Keratinocyte (primary cell): ENCODE measurements around the gene DTNB. TPM values are rescaled to one million over a fixed set of nuclear protein-coding genes. Genes with fewer than 3 reads are reported as not detected.
"Not testable (repeated sequence)": the region's sequence is repeated elsewhere in the genome, so short reads cannot be mapped to it uniquely, and the experiment has no call there.

Experiments
- DNase-seq: peaks from one replicate; pipeline ENCODE4 v3.0.0-alpha.2; 2011; ENCODE audit warnings: low read depth, missing footprints, low spot score
- FAIRE-seq: peaks from 2 replicates; lab custom pipeline; 2011; peaks lifted over from hg19 to GRCh38; lab: Jason Lieb, UNC
- H2AFZ ChIP-seq: 2 replicates; pipeline ENCODE4 v1.6.0; 2012; ENCODE audit warnings: low read length, control low read depth, inconsistent platforms; ENCODE audit not compliant: control insufficient read depth
- H3K27ac ChIP-seq: 2 replicates; pipeline ENCODE4 v1.5.1; 2011; ENCODE audit warnings: low read length; ENCODE audit not compliant: control insufficient read depth, insufficient read depth
- H3K27me3 ChIP-seq: 3 replicates; pipeline ENCODE4 v1.6.0; 2011; ENCODE audit warnings: low read length; ENCODE audit not compliant: control insufficient read depth, insufficient read depth; ENCODE audit errors: extremely low read depth
- H3K36me3 ChIP-seq, 2 experiments: 2 replicates in 1 of 2; 3 replicates in 1 of 2; pipeline ENCODE4 v1.5.1; 2011; ENCODE audit warnings: low read length in 2 of 2, mild to moderate bottlenecking in 1 of 2; ENCODE audit not compliant: control insufficient read depth in 2 of 2, insufficient read depth in 2 of 2; ENCODE audit errors: extremely low read depth in 1 of 2
- H3K4me1 ChIP-seq: 3 replicates; pipeline ENCODE4 v1.5.1; 2011; ENCODE audit warnings: low read length; ENCODE audit not compliant: control insufficient read depth, insufficient read depth; ENCODE audit errors: extremely low read depth
- H3K4me2 ChIP-seq: 3 replicates; pipeline ENCODE4 v1.6.0; 2011; ENCODE audit warnings: low read depth, low read length; ENCODE audit not compliant: control insufficient read depth, insufficient read depth; ENCODE audit errors: extremely low read depth
- H3K4me3 ChIP-seq, 3 experiments: fragments of 200-600 bp in 1 of 3; sonication (generic) in 1 of 3; 2 replicates in 2 of 3; 3 replicates in 1 of 3; pipeline ENCODE4 v1.5.1; 2011 to 2016; ENCODE audit warnings: low read length in 3 of 3, mild to moderate bottlenecking in 3 of 3, control low read depth in 2 of 3, inconsistent platforms in 1 of 3, low read depth in 1 of 3, mixed read lengths in 1 of 3, mixed run types in 1 of 3, moderate library complexity in 1 of 3; ENCODE audit not compliant: control insufficient read depth in 2 of 3, insufficient read depth in 2 of 3; ENCODE audit errors: extremely low read depth in 1 of 3
- H3K79me2 ChIP-seq: 2 replicates; pipeline ENCODE4 v1.6.0; 2012; ENCODE audit warnings: low read length; ENCODE audit not compliant: control insufficient read depth, insufficient read depth
- H3K9ac ChIP-seq: 3 replicates; pipeline ENCODE4 v1.6.0; 2011; ENCODE audit warnings: low read length; ENCODE audit not compliant: control insufficient read depth, insufficient read depth; ENCODE audit errors: extremely low read depth
- H3K9me1 ChIP-seq: 3 replicates; pipeline ENCODE4 v1.6.0; 2011; ENCODE audit warnings: low read length; ENCODE audit not compliant: control insufficient read depth, insufficient read depth; ENCODE audit errors: extremely low read depth
- H3K9me3 ChIP-seq: 2 replicates; pipeline ENCODE4 v1.5.1; 2012; ENCODE audit warnings: low read depth, low read length; ENCODE audit not compliant: control insufficient read depth
- H4K20me1 ChIP-seq: 3 replicates; pipeline ENCODE4 v1.6.0; 2011; ENCODE audit warnings: low read length; ENCODE audit not compliant: control insufficient read depth, insufficient read depth; ENCODE audit errors: extremely low read depth
- EZH2 ChIP-seq: IDR thresholded peaks from one replicate; pipeline ENCODE4 v1.6.1; 2012; ENCODE audit warnings: inconsistent platforms, mild to moderate bottlenecking, low read length, moderate library complexity
- dilution Hi-C: fragments of 300-500 bp; cut with MboI; formaldehyde crosslinking; loops from one replicate; pipeline ENCODE4 v1.7.0; 2020; ENCODE audit warnings: low sequenced_read_pairs; ENCODE audit not compliant: extremely low pct_ligation_motif_present
- polyA plus RNA-seq, 5 experiments: library from polyadenylated mRNA; depleted of rRNA in 3 of 5; stranded (reverse) in 3 of 5; stranded (forward) in 1 of 5; unstranded in 1 of 5; fragments of >200 nt; gene quantifications; 1 replicate in 1 of 5; 2 replicates in 3 of 5; 3 replicates in 1 of 5; pipeline versions ENCODE4 v1.2.1 to v1.2.3, GENCODE V29; 2011 to 2012; ENCODE audit warnings: missing spikeins in 2 of 5, low read depth in 1 of 5, low replicate concordance in 1 of 5
- TF ChIP-seq, protein P1 (sequence below), 3 experiments: IDR thresholded peaks in 1 of 3; conservative IDR thresholded peaks in 1 of 3; optimal IDR thresholded peaks in 1 of 3; 2 replicates in 2 of 3; 3 replicates in 1 of 3; pipeline versions ENCODE3 to v1.5.1; 2011; ENCODE audit warnings: low read length in 3 of 3, mild to moderate bottlenecking in 3 of 3, moderate library complexity in 2 of 3, control low read depth in 1 of 3, inconsistent platforms in 1 of 3; ENCODE audit not compliant: insufficient read depth in 2 of 3; ENCODE audit errors: extremely low read depth in 1 of 3

The DTNB gene
- polyA plus RNA-seq, 1 donor (not counting 4 experiments of a cell fraction or from before 2014, with no cell fraction given): 31.5 TPM

GRCh38 chr2:25709349-25709748, 36.0 kb upstream of the DTNB start:
- dilution Hi-C loops: no loop called here
- no peaks in the 10 kb centered on the region for H3K4me1 ChIP-seq
- no peaks in the 10 kb centered on the region for H3K79me2 ChIP-seq
- H3K27ac ChIP-seq: no peak overlapping the region
- TF ChIP-seq, protein P1, sequence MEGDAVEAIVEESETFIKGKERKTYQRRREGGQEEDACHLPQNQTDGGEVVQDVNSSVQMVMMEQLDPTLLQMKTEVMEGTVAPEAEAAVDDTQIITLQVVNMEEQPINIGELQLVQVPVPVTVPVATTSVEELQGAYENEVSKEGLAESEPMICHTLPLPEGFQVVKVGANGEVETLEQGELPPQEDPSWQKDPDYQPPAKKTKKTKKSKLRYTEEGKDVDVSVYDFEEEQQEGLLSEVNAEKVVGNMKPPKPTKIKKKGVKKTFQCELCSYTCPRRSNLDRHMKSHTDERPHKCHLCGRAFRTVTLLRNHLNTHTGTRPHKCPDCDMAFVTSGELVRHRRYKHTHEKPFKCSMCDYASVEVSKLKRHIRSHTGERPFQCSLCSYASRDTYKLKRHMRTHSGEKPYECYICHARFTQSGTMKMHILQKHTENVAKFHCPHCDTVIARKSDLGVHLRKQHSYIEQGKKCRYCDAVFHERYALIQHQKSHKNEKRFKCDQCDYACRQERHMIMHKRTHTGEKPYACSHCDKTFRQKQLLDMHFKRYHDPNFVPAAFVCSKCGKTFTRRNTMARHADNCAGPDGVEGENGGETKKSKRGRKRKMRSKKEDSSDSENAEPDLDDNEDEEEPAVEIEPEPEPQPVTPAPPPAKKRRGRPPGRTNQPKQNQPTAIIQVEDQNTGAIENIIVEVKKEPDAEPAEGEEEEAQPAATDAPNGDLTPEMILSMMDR (optimal IDR thresholded peaks at IDR 0.05 in 1 of 3, IDR thresholded peaks at IDR 0.05 in 1 of 3, conservative IDR thresholded peaks at IDR 0.05 in 1 of 3; ENCODE audit: extremely low read depth in 1 of 3, insufficient read depth in 2 of 3, low read length in 3 of 3): no peak
- TF ChIP-seq EZH2: no peak
- FAIRE-seq (no peak), DNase-seq (no peak)
- H3K9ac ChIP-seq: no peak overlapping the region
- no peak overlapping the region for H3K4me3 ChIP-seq
- H3K9me3 ChIP-seq: no peaks in the 10 kb centered on the region
- no peaks in the 10 kb centered on the region for H3K27me3 ChIP-seq
- H3K36me3 ChIP-seq: no peaks in the 10 kb centered on the region
- no peak overlapping the region for H2AFZ ChIP-seq
- H3K9me1 ChIP-seq: no peaks in the 10 kb centered on the region
- H3K4me2 ChIP-seq: no peak overlapping the region
- no peaks in the 10 kb centered on the region for H4K20me1 ChIP-seq

DNA sequence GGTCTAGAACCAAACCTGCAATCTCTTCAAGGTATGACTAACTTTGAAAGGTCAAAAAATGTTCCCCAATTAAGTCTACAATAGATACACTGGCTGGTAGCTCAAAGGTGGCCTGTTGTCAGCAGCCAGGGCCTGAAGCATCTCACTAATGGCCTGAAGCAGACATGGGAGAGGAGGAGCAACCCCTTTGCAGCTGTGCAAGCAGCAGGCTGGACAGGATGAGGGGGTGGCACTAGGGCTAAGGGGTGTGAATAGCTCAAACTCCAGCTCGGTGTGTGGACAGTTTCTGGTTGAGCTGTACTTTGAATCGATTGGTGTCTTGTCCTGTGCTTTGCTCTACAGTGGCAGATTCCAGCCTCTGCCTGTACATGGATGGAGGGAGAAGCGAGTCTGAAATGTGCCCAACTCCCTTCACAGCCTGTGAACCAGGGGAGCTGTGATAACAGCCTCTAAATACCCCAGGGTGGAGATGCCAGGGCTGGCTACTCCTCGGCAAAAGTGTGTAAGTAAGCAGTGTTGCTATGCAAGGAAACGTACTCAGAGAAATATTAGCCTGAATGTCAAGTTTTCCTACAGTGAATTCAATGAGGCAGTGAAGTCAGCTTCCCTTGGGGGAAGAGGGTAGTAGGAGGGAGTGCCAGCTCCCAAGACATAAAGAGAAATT, 34.7 kb upstream of the DTNB start:
- DNase-seq (no peak), FAIRE-seq (no peak)
- H3K27me3 ChIP-seq: no peaks in the 10 kb centered on the region
- H3K9ac ChIP-seq: no peak overlapping the region
- H2AFZ ChIP-seq: no peak overlapping the region
- dilution Hi-C loops: no loop called here
- no peak overlapping the region for H3K4me3 ChIP-seq
- H3K9me1 ChIP-seq: no peaks in the 10 kb centered on the region
- no peaks in the 10 kb centered on the region for H3K4me1 ChIP-seq
- TF ChIP-seq, protein P1 (optimal IDR thresholded peaks at IDR 0.05 in 1 of 3, IDR thresholded peaks at IDR 0.05 in 1 of 3, conservative IDR thresholded peaks at IDR 0.05 in 1 of 3; ENCODE audit: extremely low read depth in 1 of 3, insufficient read depth in 2 of 3, low read length in 3 of 3): no peak
- no peak for TF ChIP-seq EZH2
- H3K9me3 ChIP-seq: no peaks in the 10 kb centered on the region
- H3K79me2 ChIP-seq: no peaks in the 10 kb centered on the region
- H4K20me1 ChIP-seq: no peaks in the 10 kb centered on the region
- H3K4me2 ChIP-seq: no peak overlapping the region
- H3K36me3 ChIP-seq: no peaks in the 10 kb centered on the region
- H3K27ac ChIP-seq: no peak overlapping the region

GRCh38 chr2:25705575-25705974, 32.2 kb upstream of the DTNB start:
- H3K4me1 ChIP-seq, H3K9me3 ChIP-seq, H3K9me1 ChIP-seq, H3K79me2 ChIP-seq, H3K27me3 ChIP-seq, H4K20me1 ChIP-seq, H2AFZ ChIP-seq, H3K36me3 ChIP-seq, DNase-seq, H3K4me2 ChIP-seq, dilution Hi-C loops, H3K9ac ChIP-seq, H3K27ac ChIP-seq, FAIRE-seq, H3K4me3 ChIP-seq: not testable (repeated sequence)
